Measurements from ENCODE around the gene WDFY4. TPM values are rescaled to one million over a fixed set of nuclear protein-coding genes. Genes with fewer than 3 reads are reported as not detected.

Gene WDFY4
- total RNA-seq, 1 experiment from 2014 or later = not detected

DNA sequence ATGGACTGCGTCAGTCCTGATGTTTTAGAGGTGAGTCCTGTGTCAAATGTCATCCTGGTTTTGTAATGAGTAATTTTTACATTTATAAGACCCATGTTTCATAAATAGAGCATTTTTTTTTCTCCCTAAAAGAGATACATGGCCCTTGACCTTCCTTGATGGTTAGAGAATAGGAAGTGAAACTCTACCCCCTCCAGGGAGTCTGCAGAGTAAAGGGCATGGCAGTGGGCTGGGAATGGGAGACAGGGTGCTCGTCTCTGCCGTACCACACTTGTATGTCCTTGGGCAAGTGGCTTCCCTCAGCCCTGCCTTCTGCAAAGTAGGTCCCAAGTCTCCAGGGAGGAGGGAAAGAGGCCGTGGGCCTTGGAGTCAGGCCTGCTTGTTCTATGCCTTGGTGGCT is 63.9 kb downstream of the WDFY4 start:
- no peaks in the 10 kb centered on the region for H3F3A ChIP-seq (ENCODE audit: insufficient read depth, low read depth)
- TF ChIP-seq CTCF (conservative IDR thresholded peaks at IDR 0.05) = no peak
- no peak for TF ChIP-seq EZH2 (IDR thresholded peaks at IDR 0.05; ENCODE audit: low read depth)
- no peaks in the 10 kb centered on the region for H3K9me3 ChIP-seq (ENCODE audit: insufficient read depth, low read depth)
- no TSS peak for BruUV-seq (replicated peaks)
- H3K4me2 ChIP-seq = no peak overlapping the region
- no peaks in the 10 kb centered on the region for H3K79me2 ChIP-seq (ENCODE audit: low read depth)
- no peaks in the 10 kb centered on the region for H4K20me1 ChIP-seq (ENCODE audit: insufficient read depth)
- DNase-seq = no peak
- no peak overlapping the region for H3K27ac ChIP-seq
- H3K36me3 ChIP-seq (ENCODE audit: low read depth) = no peaks in the 10 kb centered on the region
- peaks cover 10% of the 10 kb centered on the region; the same call in 1 of the 2 replicates for H3K27me3 ChIP-seq (ENCODE audit: insufficient read depth, low read depth)
- H2AFZ ChIP-seq = no peak overlapping the region
- intact Hi-C loops (cut with micrococcal nuclease; ENCODE audit: unreplicated experiment) = no loop called here
- CTCF ChIA-PET = no interaction called here
- POLR2A ChIA-PET (ENCODE audit: unreplicated experiment) = no interaction called here
- no peaks in the 10 kb centered on the region for H3K4me1 ChIP-seq (replicated peaks; ENCODE audit: insufficient read depth)
- no peak overlapping the region for H3K4me3 ChIP-seq
- no peaks in the 10 kb centered on the region for H3K9me2 ChIP-seq (ENCODE audit: insufficient read depth)

DNA sequence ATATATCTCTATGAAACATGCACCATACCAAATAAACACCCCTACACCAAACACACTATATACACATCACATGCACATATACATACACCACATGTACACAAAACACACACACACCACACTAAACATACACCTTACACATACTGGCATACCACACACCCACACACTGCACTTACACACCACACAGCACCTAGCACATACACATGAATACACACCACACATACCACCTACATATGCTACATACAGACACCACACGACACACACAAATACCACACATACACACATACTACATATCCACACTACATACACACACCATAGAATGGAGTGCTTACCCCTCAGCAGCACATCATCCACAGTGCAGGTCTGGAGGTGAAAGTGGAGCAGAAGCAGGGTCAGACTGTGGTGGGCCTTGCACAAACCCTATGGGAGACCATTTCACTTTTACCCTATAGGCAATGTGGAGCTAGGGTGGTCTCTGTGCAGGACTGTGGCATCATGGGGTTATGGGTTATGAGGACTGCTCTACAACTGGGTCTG is 64.6 kb downstream of the WDFY4 start:
- Histone ChIP-seq H3K9me3 (ENCODE audit: insufficient read depth, low read depth) (no peaks in the 10 kb centered on the region), H3K79me2 (ENCODE audit: low read depth) (no peaks in the 10 kb centered on the region), H3K4me2 (no peak overlapping the region), H3K4me3 (no peak overlapping the region), H3K36me3 (ENCODE audit: low read depth) (no peaks in the 10 kb centered on the region), H3K27me3 (ENCODE audit: insufficient read depth, low read depth) (0 out of 2 replicates have a peak, but pooled peaks cover 5% of the 10 kb centered on the region), H3K9me2 (ENCODE audit: insufficient read depth) (no peaks in the 10 kb centered on the region), H3F3A (ENCODE audit: insufficient read depth, low read depth) (no peaks in the 10 kb centered on the region), H3K27ac (no peak overlapping the region), H3K4me1 (replicated peaks; ENCODE audit: insufficient read depth) (no peaks in the 10 kb centered on the region), H2AFZ (no peak overlapping the region), H4K20me1 (ENCODE audit: insufficient read depth) (no peaks in the 10 kb centered on the region)
- BruUV-seq (replicated peaks) = no TSS peak
- TF ChIP-seq EZH2 (IDR thresholded peaks at IDR 0.05; ENCODE audit: low read depth) = no peak
- TF ChIP-seq CTCF (conservative IDR thresholded peaks at IDR 0.05) = no peak
- POLR2A ChIA-PET (ENCODE audit: unreplicated experiment) = no interaction called here
- CTCF ChIA-PET = no interaction called here
- intact Hi-C loops (cut with micrococcal nuclease; ENCODE audit: unreplicated experiment) = no loop called here
- no peak for DNase-seq

DNA sequence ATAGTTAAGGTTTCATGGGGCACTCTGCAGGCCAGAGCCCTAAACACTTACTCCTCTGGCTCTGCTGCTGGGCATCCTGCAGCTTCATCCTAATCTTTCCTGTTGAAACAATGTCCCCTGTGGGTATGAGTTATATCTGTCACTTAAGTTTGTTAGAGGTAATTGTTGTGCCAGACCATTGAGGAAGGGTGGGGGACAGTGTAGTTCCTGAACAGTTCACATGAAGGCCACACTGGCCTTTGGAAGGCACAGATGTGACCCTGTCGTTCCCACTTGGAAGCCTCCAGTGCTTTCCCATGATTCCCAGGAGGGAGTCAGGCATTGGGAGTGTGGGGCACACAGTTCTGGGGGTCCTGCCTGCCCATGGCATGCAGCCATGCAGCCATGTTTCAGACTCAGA is 65.3 kb downstream of the WDFY4 start:
- no peak for DNase-seq
- Histone ChIP-seq H3K4me1 (replicated peaks; ENCODE audit: insufficient read depth) (no peaks in the 10 kb centered on the region), H2AFZ (no peak overlapping the region), H3K79me2 (ENCODE audit: low read depth) (no peaks in the 10 kb centered on the region), H3K27ac (no peak overlapping the region), H3K27me3 (ENCODE audit: insufficient read depth, low read depth) (0 out of 2 replicates have a peak, but pooled peaks cover 4% of the 10 kb centered on the region), H4K20me1 (ENCODE audit: insufficient read depth) (no peaks in the 10 kb centered on the region), H3K9me3 (ENCODE audit: insufficient read depth, low read depth) (no peaks in the 10 kb centered on the region), H3K4me2 (no peak overlapping the region), H3F3A (ENCODE audit: insufficient read depth, low read depth) (no peaks in the 10 kb centered on the region), H3K9me2 (ENCODE audit: insufficient read depth) (no peaks in the 10 kb centered on the region), H3K4me3 (no peak overlapping the region), H3K36me3 (ENCODE audit: low read depth) (no peaks in the 10 kb centered on the region)
- CTCF ChIA-PET = no interaction called here
- TF ChIP-seq EZH2 (IDR thresholded peaks at IDR 0.05; ENCODE audit: low read depth) (no peak), CTCF (conservative IDR thresholded peaks at IDR 0.05) (no peak)
- intact Hi-C loops (cut with micrococcal nuclease; ENCODE audit: unreplicated experiment) = no loop called here
- POLR2A ChIA-PET (ENCODE audit: unreplicated experiment) = no interaction called here
- BruUV-seq (replicated peaks) = no TSS peak

Measured in PC-9 (cell line).